T-cell (primary cell): ENCODE measurements around the gene RNASE2. TPM values are rescaled to one million over a fixed set of nuclear protein-coding genes. Genes with fewer than 3 reads are reported as not detected.
A peak's percentile ranks its signal among the peaks of the same experiment; 100 is the strongest.
"Not testable (repeated sequence)": the region's sequence is repeated elsewhere in the genome, so short reads cannot be mapped to it uniquely, and the experiment has no call there.

Source experiments
- ATAC-seq, 4 experiments: fragments of 200-7000 bp in 3 of 4; fragments of 150-1000 bp in 1 of 4; cut with Tn5 transposase; replicated peaks in 1 of 4; 1 replicate in 3 of 4; 2 replicates in 1 of 4; pipeline ENCODE4 v1.10.0; 2021; ENCODE audit warnings: moderate library complexity in 3 of 4, mild to moderate bottlenecking in 2 of 4, moderate number of reproducible peaks in 1 of 4
- CTCF ChIA-PET, 2 donors: fragments of 300-600 bp; sonication (Branson Sonifier 250); formaldehyde crosslinking; loops; one replicate each; lab custom pipeline; 2022; ENCODE audit warnings: antibody characterized with exemption in 2 of 2; lab: Charles Lee
- POLR2A ChIA-PET, 2 donors: fragments of 300-600 bp; sonication (Branson Sonifier 250); formaldehyde crosslinking; loops; one replicate each; lab custom pipeline; 2022; ENCODE audit warnings: antibody characterized with exemption in 2 of 2; lab: Charles Lee
- DNase-seq, 35 experiments: peaks; one replicate each; pipeline versions ENCODE4 v3.0.0 to v3.0.0-alpha.2; 2013 to 2023
- H3K27ac ChIP-seq: one replicate; pipeline ENCODE4 v1.5.1; 2013; ENCODE audit warnings: low read length
- H3K27me3 ChIP-seq, 2 experiments: replicated peaks in 1 of 2; 1 replicate in 1 of 2; 2 replicates in 1 of 2; pipeline versions ENCODE4 v1.6.1 to v1.7.0; 2013; ENCODE audit warnings: low read length in 1 of 2, mixed read lengths in 1 of 2; ENCODE audit not compliant: control insufficient read depth in 2 of 2, insufficient read depth in 2 of 2; ENCODE audit errors: extremely low read depth in 1 of 2
- H3K36me3 ChIP-seq, 2 donors: 1 replicate in 1 of 2; 2 replicates in 1 of 2; pipeline versions ENCODE4 v1.6.1 to v1.7.0; 2013; ENCODE audit warnings: low read length in 1 of 2; ENCODE audit not compliant: control insufficient read depth in 2 of 2, insufficient read depth in 1 of 2; ENCODE audit errors: extremely low read depth in 1 of 2
- H3K4me1 ChIP-seq, 2 experiments: 1 replicate in 1 of 2; 2 replicates in 1 of 2; pipeline versions ENCODE4 v1.6.1 to v1.7.0; 2013; ENCODE audit warnings: low read length in 2 of 2, mixed read lengths in 1 of 2; ENCODE audit not compliant: insufficient read depth in 2 of 2, control insufficient read depth in 1 of 2; ENCODE audit errors: extremely low read depth in 1 of 2
- H3K4me3 ChIP-seq, 2 donors: 1 replicate in 1 of 2; 2 replicates in 1 of 2; pipeline versions ENCODE4 v1.5.1 to v1.7.0; 2013; ENCODE audit warnings: mild to moderate bottlenecking in 2 of 2, low read length in 1 of 2, moderate library complexity in 1 of 2; ENCODE audit not compliant: control insufficient read depth in 1 of 2; ENCODE audit errors: extremely low read depth in 1 of 2
- H3K9me3 ChIP-seq: 2 replicates; pipeline ENCODE4 v1.7.0; 2013
- H3K27ac Mint-ChIP-seq, 2 donors: one replicate each; pipeline ENCODE4 v1.8.0; 2020 to 2021; ENCODE audit warnings: mild to moderate bottlenecking in 2 of 2, mixed read lengths in 2 of 2
- H3K27me3 Mint-ChIP-seq, 2 donors: one replicate each; pipeline ENCODE4 v1.8.0; 2021 to 2022; ENCODE audit warnings: mixed read lengths in 2 of 2
- H3K36me3 Mint-ChIP-seq: one replicate; pipeline ENCODE4 v1.8.0; 2021; ENCODE audit warnings: mixed read lengths
- H3K4me1 Mint-ChIP-seq, 3 donors: one replicate each; pipeline ENCODE4 v1.8.0; 2020 to 2022; ENCODE audit warnings: mixed read lengths in 3 of 3, mild to moderate bottlenecking in 1 of 3
- H3K4me3 Mint-ChIP-seq, 3 donors: one replicate each; pipeline ENCODE4 v1.8.0; 2020 to 2022; ENCODE audit warnings: mild to moderate bottlenecking in 3 of 3, mixed read lengths in 3 of 3, moderate library complexity in 3 of 3
- H3K9me3 Mint-ChIP-seq, 3 donors: one replicate each; pipeline ENCODE4 v1.8.0; 2020 to 2022; ENCODE audit warnings: mixed read lengths in 3 of 3
- WGBS: methylation state at CpG from one replicate; pipeline ENCODE4 v1.1.5; 2013; ENCODE audit warnings: missing lambda C conversion rate; ENCODE audit not compliant: insufficient coverage; 5-methylcytosine and 5-hydroxymethylcytosine counted together
- total RNA-seq, 35 experiments: library from RNA in 6 of 35; stranded (reverse) in 6 of 35; fragments of 120-200 nt in 1 of 35; gene quantifications; one replicate each; pipeline versions ENCODE4 v1.2.1 to v1.2.4 and lab custom pipeline; 2013 to 2026

Gene RNASE2
- total RNA-seq, 5 donors from 2014 or later (not counting 1 experiment from before 2014, with no cell fraction given) = not detected

DNA sequence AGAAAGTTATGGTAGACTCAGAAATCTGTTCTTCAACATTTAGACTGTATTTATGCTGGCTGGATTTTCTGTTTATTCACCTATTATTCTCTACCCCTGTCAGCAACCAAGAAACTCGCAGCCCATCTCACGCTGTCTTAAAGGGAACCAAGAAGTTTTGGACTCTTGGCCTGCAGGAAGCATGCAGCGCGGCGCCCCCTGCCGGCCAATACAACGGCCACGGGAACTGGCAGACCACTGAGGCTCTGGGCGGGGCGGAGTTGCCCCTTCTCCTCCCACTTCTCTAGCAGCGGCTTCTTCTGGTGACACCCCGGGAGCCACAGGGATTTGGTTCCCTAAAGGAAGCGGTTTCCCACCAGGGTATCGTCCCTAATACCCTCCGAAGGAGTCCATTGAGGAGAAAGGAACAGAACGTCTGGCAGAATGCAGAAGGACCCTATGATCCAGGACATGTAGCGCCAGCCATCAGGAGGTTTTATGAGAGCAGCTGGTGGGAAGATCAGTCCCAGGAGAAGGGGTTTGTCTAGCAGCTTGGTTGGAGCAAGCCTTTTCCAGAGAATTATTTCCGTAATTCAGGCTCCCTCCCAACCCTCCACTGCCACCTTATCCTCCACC, 21.0 kb upstream of the RNASE2 start:
- Histone ChIP-seq H3K9me3 (no peaks in the 10 kb centered on the region), H3K27ac (no peak overlapping the region), H3K4me1 (no peaks in the 10 kb centered on the region), H3K4me3 (no peak overlapping the region), H3K27me3 (peaks cover 0 to 15% of the 10 kb centered on the region in 2 experiments), H3K36me3 (no peaks in the 10 kb centered on the region)
- no peaks in the 10 kb centered on the region for H3K9me3 Mint-ChIP-seq
- ATAC-seq (no peak), DNase-seq (peak in 14 of 35 experiments; percentile 0 to 23 (median 10))
- H3K4me1 Mint-ChIP-seq = no peaks in the 10 kb centered on the region
- H3K27me3 Mint-ChIP-seq = peaks cover 10 to 20% of the 10 kb centered on the region in 2 donors
- CTCF ChIA-PET = no interaction called here
- no peaks in the 10 kb centered on the region for H3K36me3 Mint-ChIP-seq
- H3K27ac Mint-ChIP-seq = no peak overlapping the region
- POLR2A ChIA-PET = no interaction called here
- H3K4me3 Mint-ChIP-seq = no peak overlapping the region
- WGBS = 56% methylated on average over 15 of the region's 18 CpGs

- no peaks in the 10 kb centered on the region for H3K36me3 Mint-ChIP-seq
- Histone ChIP-seq H3K36me3 (no peaks in the 10 kb centered on the region), H3K4me3 (no peak overlapping the region), H3K4me1 (no peaks in the 10 kb centered on the region), H3K9me3 (no peaks in the 10 kb centered on the region), H3K27ac (no peak overlapping the region), H3K27me3 (peaks cover 0 to 13% of the 10 kb centered on the region in 2 experiments)
- POLR2A ChIA-PET = no interaction called here
- WGBS = 90% methylated on average over 2 of the region's 5 CpGs
- no peaks in the 10 kb centered on the region for H3K9me3 Mint-ChIP-seq
- DNase-seq (no peak), ATAC-seq (no peak)
- no peak overlapping the region for H3K27ac Mint-ChIP-seq
- peaks cover 4 to 17% of the 10 kb centered on the region in 2 donors for H3K27me3 Mint-ChIP-seq
- H3K4me3 Mint-ChIP-seq = no peak overlapping the region
- no peaks in the 10 kb centered on the region for H3K4me1 Mint-ChIP-seq
- CTCF ChIA-PET = no interaction called here
These were observed 19.8 kb upstream of the RNASE2 start for GRCh38 chr14:20935303-20935984.

GRCh38 chr14:20945146-20945545, 10.1 kb upstream of the RNASE2 start:
- H3K36me3 Mint-ChIP-seq, H3K4me1 Mint-ChIP-seq, H3K27ac ChIP-seq, POLR2A ChIA-PET, H3K9me3 ChIP-seq, H3K4me3 ChIP-seq, H3K27me3 ChIP-seq, ATAC-seq, H3K9me3 Mint-ChIP-seq, CTCF ChIA-PET, H3K4me1 ChIP-seq, H3K27ac Mint-ChIP-seq, H3K36me3 ChIP-seq, H3K4me3 Mint-ChIP-seq: not testable (repeated sequence)
- 19% methylated on average over 4 of the region's 6 CpGs for WGBS
- peak in 1 of 35 experiments; percentile 16 for DNase-seq
- peaks cover 23% of the 10 kb centered on the region in 2 donors for H3K27me3 Mint-ChIP-seq

- POLR2A ChIA-PET, H3K36me3 ChIP-seq, H3K36me3 Mint-ChIP-seq, H3K27ac Mint-ChIP-seq, ATAC-seq, H3K9me3 Mint-ChIP-seq, DNase-seq, H3K4me1 ChIP-seq, H3K9me3 ChIP-seq, H3K27ac ChIP-seq, H3K27me3 ChIP-seq, H3K4me3 Mint-ChIP-seq, CTCF ChIA-PET, H3K4me1 Mint-ChIP-seq, H3K4me3 ChIP-seq: not testable (repeated sequence)
- peaks cover 19 to 23% of the 10 kb centered on the region in 2 donors for H3K27me3 Mint-ChIP-seq
- no CpG with 5 or more reads among the region's 9 CpGs for WGBS
These were observed 8.6 kb upstream of the RNASE2 start for GRCh38 chr14:20946707-20947106.

DNA sequence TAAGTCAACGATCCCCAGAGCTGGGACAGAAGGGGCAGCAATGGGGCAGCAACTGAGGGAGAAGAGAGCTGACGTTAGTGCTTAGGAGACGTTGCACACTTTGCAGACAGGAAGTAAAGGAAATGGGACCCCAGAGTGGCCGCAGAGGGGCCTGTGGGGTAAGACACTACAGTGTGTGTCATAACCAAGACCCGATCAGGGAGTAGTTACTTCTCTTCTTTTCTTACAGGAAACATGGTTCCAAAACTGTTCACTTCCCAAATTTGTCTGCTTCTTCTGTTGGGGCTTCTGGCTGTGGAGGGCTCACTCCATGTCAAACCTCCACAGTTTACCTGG, 219 bp downstream of the RNASE2 start:
- H3K27ac ChIP-seq, CTCF ChIA-PET, ATAC-seq, H3K36me3 ChIP-seq, POLR2A ChIA-PET, H3K4me1 ChIP-seq, H3K4me3 ChIP-seq, H3K9me3 Mint-ChIP-seq, H3K36me3 Mint-ChIP-seq, H3K9me3 ChIP-seq, H3K4me3 Mint-ChIP-seq: not testable (repeated sequence)
- WGBS = no CpG with 5 or more reads among the region's 5 CpGs
- DNase-seq = peak in 1 of 35 experiments; percentile 2
- H3K27me3 ChIP-seq = peaks cover 0 to 16% of the 10 kb centered on the region in 2 experiments
- peak overlapping the region in 1 of 2 donors; percentile 56 for H3K27ac Mint-ChIP-seq
- H3K4me1 Mint-ChIP-seq = peaks cover 10 to 16% (median 13%) of the 10 kb centered on the region in 3 donors
- peaks cover 13 to 22% of the 10 kb centered on the region in 2 donors for H3K27me3 Mint-ChIP-seq

- ATAC-seq (peak; percentile 19 to 63 (median 49)), DNase-seq (peak in 1 of 35 experiments; percentile 14)
- no peaks in the 10 kb centered on the region for H3K9me3 ChIP-seq
- CTCF ChIA-PET = interaction anchor here (0.9 to 1.0 kb wide), 2 partner anchors 14 to 15 kb away, joined by 4 read pairs; no protein-coding TSS in a partner anchor
- no peaks in the 10 kb centered on the region for H3K36me3 ChIP-seq
- POLR2A ChIA-PET = no interaction called here
- peaks cover 0 to 16% of the 10 kb centered on the region in 2 experiments for H3K27me3 ChIP-seq
- Mint-ChIP-seq H3K36me3 (no peaks in the 10 kb centered on the region), H3K27ac (peak overlapping the region in 1 of 2 donors; percentile 56), H3K4me1 (peaks cover 18 to 23% (median 20%) of the 10 kb centered on the region in 3 donors), H3K27me3 (peaks cover 13 to 19% of the 10 kb centered on the region in 2 donors), H3K4me3 (peak overlapping the region in 1 of 3 donors; percentile 21), H3K9me3 (no peaks in the 10 kb centered on the region)
- no peak overlapping the region for H3K4me3 ChIP-seq
- no peak overlapping the region for H3K27ac ChIP-seq
- peaks cover 3 to 8% of the 10 kb centered on the region in 2 experiments for H3K4me1 ChIP-seq
- WGBS = 40% methylated on average over 1 of the region's 11 CpGs
These were observed 1.2 kb downstream of the RNASE2 start for GRCh38 chr14:20956376-20956976.
